ENCODE results near the gene SLC25A48.

GRCh38 chr5:135828782-135829127, 5.7 kb upstream of the SLC25A48 start:
- no peak for TF ChIP-seq CTCF (IDR thresholded peaks at IDR 0.05; ENCODE audit: low read length)
- no peak for TF ChIP-seq EZH2 (IDR thresholded peaks at IDR 0.05; ENCODE audit: borderline replicate concordance, low read length)
